CD4-positive, alpha-beta T cell treated with Interleukin-4 for 4 hours (primary cell): ENCODE data around the gene ZNF500.
"Not testable (repeated sequence)": the region's sequence is repeated elsewhere in the genome, so short reads cannot be mapped to it uniquely, and the experiment has no call there.

Experiments
- DNase-seq: peaks from one replicate; pipeline ENCODE4 v3.0.0-alpha.2; 2020

Gene ZNF500

DNA sequence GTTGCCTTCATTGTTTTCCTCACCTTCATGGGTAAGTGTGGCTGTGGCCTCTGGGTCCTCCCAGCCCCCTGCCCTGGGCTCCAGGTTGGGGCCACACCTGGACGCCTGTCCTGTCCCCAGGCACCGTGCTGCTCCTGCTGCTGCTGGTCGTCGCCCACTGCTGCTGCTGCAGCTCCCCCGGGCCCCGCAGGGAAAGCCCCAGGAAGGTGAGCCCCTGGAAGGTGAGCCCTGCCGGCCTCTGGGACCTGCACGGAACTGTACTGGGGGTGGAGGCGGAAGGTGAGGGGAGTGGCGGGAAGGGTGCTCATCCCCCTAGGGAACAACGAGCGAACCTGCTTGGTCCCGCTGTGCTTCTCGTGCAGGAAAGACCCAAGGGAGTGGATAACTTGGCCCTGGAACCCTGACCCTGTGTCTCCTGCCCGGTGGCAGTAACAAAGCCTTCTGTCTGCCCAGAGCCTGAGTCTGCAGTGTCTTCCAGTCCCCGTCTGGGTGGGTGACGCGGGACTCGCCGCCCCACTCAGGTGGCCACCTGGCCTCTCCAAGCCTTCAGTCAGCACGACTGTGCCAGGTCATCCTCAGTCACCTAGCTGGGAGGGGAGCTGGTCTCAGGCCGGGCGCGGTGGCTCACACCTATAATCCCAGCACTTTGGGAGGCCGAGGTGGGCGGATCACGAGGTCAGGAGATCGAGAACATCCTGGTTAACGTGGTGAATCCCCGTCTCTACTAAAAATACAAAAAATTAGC, 29.0 kb upstream of the ZNF500 start:
- DNase-seq, result no peak

DNA sequence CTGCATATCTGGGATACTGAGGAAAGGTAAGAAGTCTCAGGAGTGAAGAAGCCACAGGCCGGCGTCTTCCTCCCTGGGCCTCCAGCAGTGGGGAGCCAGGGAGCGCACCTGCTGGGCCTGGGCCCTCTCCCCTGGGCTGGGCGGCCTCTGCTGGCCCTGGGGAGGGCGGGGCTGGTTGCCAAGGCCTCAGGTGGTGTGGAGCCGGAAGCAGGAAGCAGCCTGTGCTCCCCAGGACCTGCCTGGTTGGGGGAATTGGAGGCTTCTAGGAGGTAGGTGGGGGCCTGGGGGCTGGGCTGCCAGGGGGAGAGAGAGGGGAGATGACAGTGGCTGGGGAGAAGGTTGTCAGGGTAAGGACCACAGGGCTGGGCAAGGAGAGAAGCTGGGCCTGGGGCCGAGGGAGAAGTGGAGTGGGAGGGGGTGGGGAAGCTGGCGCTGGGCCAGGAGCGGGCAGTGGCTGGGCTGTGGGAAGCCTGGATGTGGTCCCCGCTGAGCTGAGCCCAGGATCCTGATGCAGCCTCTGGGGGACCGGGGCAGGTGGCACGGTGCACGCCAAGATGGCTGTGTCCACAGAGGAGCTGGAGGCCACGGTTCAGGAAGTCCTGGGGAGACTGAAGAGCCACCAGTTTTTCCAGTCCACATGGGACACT, 28.3 kb upstream of the ZNF500 start, which contains the start of gene SMIM22:
SMIM22 (plus strand) TSS at position 189 of the 647 bp plus-strand sequence; CDS start at position 555, 366 bp downstream.
- DNase-seq, result no peak

DNA sequence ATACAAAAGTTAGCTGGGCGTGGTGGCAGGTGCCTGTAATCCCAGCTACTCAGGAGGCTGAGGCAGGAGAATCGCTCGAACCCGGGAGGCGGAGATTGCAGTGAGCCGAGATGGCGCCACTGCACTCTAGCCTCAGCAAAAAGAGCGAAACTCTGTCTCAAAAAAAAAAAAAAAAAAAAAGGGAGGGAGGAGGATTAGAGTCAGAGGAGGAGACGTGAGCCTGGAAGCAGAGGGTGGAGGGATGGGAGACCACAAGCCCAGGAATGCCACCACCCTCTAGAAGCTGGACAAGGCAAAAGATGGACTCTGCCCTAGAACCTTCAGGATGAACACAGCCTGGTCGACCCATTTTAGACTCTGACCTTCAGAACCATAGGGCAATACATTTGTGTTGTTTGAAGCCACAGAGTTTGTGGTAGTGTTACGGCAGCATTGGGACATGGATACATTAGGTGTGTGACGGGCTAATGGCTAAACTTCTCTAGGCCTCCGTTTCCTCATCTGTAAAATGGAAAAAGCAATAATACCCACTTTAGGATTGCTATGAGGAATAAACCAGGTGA, 26.1 kb upstream of the ZNF500 start:
- DNase-seq, result no peak

DNA sequence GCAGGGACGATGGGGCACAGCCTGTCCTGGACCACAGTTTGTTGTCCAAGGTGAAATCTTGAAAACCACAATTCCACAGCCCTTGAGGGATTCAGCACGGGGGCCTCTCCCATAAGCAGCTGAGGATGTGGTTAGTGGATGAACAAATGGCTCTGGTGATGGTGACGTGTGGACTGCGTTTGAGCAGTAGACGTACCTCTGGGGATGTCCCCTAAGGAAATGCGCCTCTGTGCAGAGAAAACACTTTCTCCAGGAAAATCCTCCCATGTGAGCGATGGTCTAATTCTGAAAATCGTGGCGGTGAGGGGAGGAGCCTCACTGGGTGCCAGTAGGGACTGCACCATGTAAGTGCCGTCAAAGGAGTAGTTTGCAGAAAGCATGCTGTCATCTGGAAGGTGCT, 23.9 kb upstream of the ZNF500 start:
- no peak for DNase-seq

- no peak for DNase-seq
Measured at GRCh38 chr16:4790261-4790660, 23.3 kb upstream of the ZNF500 start.

DNA sequence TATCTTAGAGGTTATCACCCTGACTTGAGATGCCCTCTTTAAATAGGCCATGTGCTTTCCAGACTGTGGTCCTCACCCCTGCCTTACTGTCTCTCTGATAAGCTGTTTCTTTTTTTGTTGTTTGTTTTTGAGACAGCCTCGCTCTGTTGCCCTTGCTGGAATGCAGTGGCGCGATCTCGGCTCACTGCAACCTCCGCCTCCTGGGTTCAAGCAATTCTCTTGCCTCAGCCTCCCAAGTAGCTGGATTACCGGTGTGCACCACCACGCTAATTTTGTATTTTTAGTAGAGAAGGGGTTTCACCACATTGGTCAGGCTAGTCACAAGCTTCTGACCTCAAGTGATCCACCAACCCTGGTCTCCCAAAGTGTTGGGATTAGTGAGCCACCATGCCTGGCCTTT, 21.9 kb upstream of the ZNF500 start:
- no peak for DNase-seq

DNA sequence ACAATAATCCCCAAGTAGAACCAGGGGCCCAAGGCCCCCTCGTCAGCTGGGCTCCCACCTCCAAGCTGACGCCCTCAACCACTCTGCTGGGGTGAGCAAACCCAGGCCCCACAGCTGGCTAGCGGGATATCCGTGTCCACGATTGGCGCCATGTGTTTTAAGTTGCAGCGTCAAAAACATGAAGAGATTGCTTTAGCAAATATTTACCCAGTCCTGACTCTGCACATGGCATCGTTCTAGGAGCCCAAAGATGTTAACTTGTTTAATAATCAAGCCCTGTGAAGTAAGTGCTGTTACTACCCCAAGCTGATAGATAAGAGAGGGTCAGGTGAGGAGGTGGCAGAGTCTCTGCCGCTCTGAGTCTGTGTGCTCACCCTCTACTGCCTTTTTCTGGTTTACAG, 21.5 kb upstream of the ZNF500 start:
- no peak for DNase-seq

DNA sequence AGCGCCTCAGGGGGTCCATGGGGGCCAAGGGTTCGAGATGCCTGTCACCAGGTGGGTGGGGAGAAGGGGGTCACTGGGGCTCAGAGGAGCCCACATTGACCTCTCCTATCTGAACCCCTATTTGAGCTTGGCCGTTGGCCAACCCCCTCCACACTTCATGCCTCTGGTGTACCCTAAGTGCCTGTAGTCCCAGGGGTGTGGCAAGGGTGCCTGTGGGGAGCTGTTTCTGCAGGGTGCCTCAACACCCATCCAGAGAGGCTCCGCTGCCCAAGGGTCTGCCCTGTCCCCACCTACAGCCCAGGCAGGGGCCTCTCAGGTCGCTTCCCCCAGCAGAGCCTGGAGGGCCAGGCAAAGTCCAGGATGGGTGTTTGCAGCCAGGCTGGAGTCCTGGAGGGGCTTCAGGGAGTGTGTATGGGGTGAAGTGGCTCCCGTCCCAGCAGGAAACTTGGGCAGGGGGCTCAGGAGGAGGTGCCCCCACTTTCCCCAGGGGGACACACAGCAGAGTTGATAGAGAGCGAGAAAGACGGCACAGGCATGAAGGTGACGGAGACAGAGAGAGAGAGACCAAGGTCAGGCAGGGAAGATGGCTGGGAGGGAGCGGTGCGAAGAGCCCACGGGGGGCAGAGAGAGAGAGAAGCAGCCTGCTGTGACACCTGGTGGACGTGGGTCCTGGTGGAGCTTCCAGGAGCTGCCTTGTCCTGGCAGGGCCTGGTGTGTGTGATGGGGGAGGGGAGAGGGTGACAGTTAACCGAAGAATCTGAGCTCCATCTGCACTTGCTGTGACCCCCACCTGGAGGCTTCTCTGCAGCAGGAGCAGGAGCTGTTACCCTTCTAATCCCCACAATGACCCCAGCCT, 20.9 kb upstream of the ZNF500 start, which contains the start of gene SEPTIN12:
SEPTIN12 (minus strand) TSS at position 719 of the 856 bp plus-strand sequence; CDS start at position 19, 700 bp downstream.
- no peak for DNase-seq

GRCh38 chr16:4787068-4787467, 20.1 kb upstream of the ZNF500 start:
- no peak for DNase-seq

DNA sequence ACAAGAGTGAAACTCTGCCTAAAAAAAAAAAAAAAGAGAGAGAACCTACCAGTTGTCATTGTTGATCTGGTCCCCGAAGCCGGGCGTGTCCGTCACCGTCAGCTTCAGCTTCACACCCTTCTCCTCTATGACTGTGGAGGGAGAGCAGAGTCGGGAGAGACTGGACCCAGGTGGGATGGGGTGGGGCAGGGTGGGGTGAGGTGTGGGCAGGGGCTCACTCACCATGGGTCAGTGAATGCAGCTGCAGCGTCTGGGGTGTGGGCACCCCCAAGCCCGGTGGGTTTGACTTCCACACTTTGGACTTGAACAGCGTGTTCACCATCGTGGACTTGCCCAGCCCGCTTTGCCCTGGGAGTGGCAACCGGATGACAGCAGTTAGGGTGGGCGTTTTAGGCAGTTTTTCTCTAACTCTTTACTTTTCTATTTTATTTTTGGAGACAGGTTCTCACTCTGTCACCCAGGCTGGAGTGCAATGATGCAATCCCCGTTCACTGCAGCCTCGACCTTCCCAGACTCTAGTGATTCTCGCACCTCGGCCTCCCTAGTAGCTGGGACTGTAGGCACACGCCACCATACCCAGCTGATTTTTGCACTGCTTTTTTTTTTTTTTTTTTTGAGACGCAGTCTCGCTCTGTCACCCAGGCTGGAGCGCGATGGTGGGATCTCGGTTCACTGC, 18.9 kb upstream of the ZNF500 start:
- DNase-seq, result no peak

DNA sequence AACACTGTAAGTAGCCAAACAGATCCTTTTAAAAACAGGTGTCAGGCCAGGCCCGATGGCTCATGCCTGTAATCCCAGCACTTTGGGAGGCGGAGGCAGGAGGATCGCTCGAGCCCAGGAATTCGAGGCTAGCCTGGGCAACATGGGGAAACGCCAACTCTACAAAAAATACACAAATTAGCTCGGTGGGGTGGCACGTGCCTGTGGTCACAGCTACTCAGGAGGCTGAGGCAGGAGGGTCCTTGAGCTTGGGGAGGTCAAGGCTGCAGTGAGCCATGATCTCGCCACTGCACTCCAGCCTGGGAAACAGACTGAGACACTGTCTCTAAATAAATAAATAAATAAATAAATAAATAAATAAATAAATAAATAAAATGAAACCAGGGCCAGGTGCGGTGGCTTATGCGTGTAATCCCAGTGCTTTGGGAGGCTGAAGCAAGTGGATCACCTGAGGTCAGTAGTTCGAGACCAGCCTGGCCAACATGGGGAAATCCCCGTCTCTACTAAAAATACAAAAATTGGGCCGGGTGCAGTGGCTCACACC, 17.6 kb upstream of the ZNF500 start:
- not testable (repeated sequence) for DNase-seq

- DNase-seq, result no peak
Measured at GRCh38 chr16:4783951-4784336, 17.0 kb upstream of the ZNF500 start.

GRCh38 chr16:4783251-4783950, 16.4 kb upstream of the ZNF500 start:
- no peak for DNase-seq

GRCh38 chr16:4780235-4780634, 13.3 kb upstream of the ZNF500 start:
- no peak for DNase-seq

DNA sequence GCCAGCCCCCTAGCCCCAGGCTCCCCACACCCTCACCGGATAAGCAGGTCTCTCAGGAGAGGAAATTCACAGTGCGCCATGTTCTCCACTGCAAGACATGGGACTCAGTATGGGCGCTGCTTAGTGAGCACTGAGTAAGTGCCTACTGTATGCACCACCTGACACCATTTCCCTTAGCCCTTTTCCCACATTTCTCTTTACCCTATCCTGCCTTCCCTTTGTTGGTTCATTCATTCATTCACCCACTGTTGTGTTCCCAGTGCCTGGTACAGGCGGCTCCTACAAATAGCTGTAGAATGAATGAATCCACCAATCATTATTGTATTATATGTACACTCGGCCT, 11.1 kb upstream of the ZNF500 start:
- DNase-seq, result no peak

DNA sequence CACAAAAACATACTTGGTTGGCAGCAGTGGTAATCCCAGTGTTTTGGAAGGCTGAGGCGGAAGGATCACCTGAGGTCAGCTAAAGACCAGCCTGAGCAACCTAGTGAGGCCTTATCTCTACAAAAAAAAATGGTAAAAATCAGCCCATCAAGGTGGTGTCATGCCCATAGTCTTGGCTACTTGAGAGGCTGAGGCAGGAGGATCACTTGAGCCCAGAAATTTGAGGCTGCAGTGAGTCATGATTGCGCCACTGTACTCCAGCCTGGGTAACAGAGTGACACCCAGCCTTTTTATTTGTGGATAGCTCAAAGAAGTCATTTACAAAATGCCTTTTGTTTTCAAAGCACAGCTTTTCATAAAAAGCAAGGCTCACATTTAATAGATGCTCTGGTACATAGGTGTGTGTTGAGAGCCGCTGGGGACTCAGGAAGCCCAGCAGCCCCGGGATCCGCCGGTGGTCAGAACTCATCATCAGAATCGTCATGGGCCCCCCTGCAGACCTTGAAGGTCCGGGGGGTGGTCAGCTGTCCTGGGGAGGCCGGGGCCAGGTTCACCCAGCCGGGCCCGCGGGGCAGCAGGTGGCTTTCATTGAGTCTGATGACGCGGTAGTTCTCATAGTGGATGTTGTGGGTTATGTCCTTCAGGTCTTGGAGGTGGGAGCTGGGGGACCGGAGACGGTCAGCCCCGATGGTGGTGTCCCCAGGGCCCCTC, 10.5 kb upstream of the ZNF500 start:
- no peak for DNase-seq

DNA sequence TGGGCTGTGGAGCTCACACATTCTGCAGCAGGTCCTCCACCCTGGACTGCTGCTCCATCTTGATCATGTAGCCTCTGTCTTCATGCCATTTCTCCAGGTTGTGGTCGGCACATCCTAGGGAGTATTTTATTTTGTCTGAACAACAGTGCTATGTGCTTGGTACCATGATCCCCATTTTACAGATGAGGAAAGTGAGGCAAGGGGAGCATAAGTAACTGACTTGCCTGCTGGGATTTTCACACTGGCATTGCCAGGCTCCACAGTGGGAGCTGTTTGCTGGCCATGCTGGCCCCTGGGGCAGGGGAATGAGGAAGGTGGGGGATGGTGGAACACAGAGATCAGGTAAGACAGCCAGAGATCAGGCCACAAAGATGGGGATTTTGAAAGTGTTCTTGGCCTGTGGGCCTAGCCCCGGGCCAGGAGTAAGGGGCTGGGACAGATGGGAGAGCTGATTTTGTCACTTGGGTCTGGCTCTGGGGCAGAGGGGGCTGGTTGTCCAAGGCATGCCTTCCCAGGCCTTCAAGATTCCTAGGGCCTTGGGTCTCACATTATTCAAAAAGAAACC, 9.3 kb upstream of the ZNF500 start:
- no peak for DNase-seq

GRCh38 chr16:4775005-4775404, 8.0 kb upstream of the ZNF500 start:
- no peak for DNase-seq

DNA sequence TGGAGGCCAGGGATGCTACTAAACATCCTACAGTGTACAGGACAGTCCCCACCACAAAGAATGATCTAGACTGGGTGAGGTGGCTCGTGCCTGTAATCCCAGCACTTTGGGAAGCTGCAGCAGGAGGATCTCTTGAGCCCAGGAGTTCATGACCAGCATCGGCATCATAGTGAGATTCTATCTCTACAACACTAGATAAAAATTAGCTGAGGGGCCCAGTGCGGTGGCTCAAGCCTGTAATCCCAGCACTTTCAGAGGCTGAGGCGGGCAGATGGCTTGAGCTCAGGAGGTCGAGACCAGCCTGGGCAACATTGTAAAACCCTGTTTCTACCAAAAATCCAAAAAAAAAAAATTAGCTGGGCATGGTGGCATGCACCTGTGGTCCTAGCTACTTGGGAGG, 5.4 kb upstream of the ZNF500 start:
- DNase-seq, result no peak

DNA sequence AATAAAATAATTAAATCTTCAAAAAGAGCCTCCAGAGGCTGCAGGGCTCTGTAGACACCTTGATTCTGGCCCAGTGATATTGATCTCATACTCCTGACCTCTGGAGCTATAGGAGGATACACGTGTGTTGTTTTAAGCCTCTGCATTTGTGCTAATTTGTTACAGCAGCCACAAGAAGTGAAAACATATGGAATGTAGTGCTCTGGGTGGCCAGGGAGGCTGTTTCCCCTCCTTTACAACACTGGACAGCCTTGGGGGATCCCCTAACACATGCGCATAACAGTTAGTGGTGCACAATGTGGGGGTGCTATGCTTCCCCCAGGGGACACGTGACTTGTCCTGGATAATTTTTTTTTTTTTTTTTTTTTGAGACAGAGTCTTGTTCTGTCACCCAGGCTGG, 4.7 kb upstream of the ZNF500 start:
- no peak for DNase-seq

DNA sequence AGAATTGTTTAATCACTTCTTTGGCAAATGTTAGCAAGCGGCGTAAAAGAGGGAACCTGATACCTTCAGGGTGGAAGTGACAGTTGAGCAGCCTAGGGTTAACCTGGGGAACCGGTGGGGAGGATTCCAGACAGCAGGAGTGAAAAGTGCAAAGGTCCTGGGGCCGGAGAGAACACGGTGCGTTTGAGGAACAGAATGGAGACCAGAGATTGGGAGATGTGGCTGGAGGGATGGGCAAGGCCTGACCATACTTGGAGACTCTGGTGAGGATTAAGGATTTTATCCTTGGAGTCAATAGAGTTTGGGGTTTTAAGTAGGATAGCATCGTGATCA, 2.3 kb upstream of the ZNF500 start:
- no peak for DNase-seq
